C1 segment of cervical spinal cord (tissue), 14 donors: ENCODE results near the gene RETREG3.
A peak's percentile ranks its signal among the peaks of the same experiment; 100 is the strongest.
"Not testable (repeated sequence)": the region's sequence is repeated elsewhere in the genome, so short reads cannot be mapped to it uniquely, and the experiment has no call there.

Source experiments
- DNase-seq, 14 donors: peaks; one replicate each; lab custom pipeline; 2025; lab: John Stamatoyannopoulos, UW

RETREG3 gene

GRCh38 chr17:42553161-42553818 is 55.9 kb downstream of the RETREG3 start:
- DNase-seq: no peak

DNA sequence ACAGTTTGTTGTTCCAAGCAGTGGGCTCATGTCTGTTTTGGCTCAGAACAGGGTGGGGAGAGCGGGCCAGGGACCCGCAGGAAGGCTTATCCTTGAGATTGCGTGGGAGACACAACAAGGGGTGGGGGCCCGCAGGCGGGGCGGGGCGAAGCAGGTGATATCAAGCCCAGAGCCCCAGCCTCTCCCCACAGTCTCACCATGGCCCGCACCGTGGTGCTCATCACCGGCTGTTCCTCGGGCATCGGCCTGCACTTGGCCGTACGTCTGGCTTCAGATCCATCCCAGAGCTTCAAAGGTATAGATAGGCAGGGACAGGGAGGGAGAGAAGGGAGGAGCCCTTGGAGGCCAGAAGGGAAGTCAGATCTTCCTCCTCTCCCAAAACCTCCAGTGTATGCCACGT is 56.4 kb downstream of the RETREG3 start, which contains the start of gene HSD17B1:
Gene HSD17B1 (plus strand): TSS at position 188 of the 400 bp plus-strand sequence. CDS start 11 bp downstream, at position 199.
- not testable (repeated sequence) for DNase-seq

DNA sequence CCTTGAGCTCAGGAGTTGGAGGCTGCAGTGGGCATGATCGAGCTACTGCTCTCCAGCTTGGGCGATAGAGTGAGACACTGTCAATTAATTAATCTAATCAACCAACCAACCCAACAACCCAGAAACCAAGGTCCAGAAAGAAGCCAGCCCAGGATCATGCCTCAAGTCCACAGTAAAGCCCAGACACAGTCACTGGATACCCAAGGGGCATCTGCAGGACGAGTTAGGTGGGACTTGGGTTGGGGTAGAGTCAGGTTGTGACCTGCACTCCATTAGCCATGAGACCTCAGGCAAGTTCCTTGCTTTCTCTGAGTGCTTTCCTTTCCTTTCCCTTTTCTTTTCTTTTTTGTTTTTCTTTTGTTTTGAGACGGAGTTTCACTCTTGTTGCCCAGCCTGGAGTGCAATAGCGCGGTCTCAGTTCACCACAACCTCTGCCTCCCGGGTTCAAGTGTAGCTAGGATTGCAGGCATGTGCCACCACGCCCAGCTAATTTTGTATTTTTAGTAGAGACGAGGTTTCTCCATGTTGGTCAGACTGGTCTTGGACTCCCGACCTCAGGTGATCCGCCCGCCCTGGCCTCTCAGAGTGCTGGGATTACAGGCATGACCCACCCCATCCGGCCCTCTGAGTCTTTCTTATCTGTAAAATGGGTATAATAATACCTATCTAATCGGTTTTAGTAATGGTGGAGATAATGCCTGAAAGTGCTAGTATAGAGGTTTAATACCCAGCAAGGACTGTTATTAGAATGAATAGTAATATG is 60.0 kb downstream of the RETREG3 start:
- DNase-seq: no peak

GRCh38 chr17:42548070-42548837 is 60.9 kb downstream of the RETREG3 start:
- peak in 1 of 14 donors; percentile 48 for DNase-seq

GRCh38 chr17:42547698-42548069 is 61.5 kb downstream of the RETREG3 start:
- no peak for DNase-seq

DNA sequence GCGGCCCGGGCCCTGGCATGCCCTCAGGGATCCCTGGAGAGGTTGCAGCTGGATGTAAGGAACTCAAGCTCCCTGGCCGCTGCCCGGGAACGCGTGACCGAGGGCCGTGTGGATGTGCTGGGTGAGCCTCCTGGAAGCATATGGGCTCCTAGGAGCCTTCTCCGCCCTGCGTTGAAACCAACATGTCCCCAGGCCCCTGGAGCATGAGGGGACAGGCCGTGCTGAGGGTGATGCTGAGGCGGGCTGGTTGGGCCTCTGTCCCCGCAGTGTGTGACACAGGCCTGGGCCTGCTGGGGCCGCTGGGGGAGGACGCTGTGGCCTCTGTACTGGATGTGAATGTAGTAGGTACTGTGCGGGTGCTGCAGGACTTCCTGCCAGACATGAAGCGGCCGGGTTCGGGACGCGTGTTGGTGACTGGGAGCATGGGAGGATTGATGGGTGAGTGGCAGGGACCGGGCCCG is 62.1 kb downstream of the RETREG3 start:
- no peak for DNase-seq

DNA sequence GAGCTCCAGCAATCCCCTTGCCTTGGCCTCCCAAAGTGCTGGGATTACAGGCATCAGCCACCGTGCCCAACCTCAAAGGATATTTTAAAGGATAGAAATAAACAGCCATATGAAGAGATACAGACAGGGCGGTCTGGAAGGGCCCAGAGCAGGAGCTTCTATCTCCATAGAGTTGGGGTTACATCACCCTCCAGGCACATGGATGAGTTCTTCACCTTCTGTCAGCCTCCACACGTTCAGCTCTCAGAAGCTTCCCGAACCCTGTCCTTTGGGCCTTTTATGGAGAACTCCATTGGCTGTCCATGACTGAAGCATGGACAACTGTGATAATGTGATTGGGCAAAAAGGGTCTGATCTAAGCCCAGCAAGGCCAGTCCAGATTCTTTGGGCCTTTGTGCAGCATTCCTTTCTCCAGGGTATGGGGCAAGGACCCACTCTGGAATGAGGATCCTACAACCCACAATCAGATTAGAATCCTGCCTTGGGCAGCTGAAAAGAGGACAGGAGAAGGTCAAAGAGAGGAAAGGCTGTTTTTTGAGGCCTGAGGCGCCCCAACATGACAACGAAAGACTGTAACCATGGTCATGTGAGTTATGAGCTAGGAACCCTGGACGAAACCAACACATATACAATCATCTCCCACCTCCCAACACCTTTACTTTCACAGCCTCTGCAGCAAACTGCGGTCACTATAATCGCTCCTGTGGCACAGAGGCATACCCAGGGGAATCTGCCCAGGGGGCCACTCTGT is 63.2 kb downstream of the RETREG3 start:
- not testable (repeated sequence) for DNase-seq

DNA sequence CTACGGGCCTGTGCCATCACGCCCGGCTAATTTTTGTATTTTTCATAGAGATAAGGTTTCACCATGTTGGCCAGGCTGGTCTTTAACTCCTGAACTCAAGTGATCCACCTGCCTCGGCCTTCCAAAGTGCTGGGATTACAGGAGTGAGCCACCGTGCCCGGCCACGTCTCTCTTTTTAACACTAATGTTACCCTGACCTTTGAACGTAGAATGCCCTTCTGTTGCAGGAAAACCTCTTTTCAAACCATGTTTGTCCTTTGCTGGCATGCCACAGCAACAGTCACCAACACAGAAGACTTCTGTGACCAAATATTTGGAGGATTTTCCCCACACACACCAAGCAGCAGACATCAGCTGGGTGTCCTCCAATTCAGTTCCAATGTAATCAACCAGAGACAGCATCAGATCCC is 64.3 kb downstream of the RETREG3 start:
- DNase-seq: no peak

- DNase-seq: peak in 4 of 14 donors; percentile 17 to 45 (median 21)
Measured at GRCh38 chr17:42543190-42544079, 65.7 kb downstream of the RETREG3 start.

DNA sequence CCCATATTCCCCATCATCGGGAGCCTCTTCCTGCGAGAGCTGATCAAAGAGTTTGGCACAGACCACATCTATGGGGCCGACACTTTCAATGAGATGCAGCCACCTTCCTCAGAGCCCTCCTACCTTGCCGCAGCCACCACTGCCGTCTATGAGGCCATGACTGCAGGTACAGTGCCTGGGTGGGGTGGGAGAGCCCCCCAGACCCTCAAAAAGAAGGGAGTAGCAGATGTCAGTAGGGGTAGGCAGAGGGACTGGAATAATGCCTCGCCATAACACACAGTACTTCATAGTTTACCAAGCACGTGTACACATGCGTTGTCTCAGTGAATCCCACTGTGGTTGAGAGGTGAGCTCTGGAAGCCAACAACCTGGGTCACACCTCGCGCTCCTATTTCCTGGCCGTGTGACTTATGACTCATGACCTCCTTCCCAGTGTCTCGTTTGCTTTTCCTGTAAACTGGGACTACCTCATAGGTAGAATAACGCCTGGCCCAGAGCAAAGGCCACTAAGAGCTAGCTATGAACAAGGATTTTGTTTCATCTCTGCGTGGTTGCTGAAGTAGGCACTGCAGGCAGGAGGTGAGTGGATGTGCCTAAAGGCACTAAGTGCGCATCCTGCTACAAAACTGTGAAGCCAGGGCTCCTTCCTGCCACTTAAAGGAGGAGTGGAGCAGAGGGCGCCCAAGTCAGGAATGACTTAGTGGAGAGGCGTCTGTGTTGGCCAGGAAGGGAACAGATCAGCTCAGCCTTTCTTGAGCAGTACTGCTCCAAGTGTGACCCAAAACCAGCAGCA is 67.9 kb downstream of the RETREG3 start:
- no peak for DNase-seq

DNA sequence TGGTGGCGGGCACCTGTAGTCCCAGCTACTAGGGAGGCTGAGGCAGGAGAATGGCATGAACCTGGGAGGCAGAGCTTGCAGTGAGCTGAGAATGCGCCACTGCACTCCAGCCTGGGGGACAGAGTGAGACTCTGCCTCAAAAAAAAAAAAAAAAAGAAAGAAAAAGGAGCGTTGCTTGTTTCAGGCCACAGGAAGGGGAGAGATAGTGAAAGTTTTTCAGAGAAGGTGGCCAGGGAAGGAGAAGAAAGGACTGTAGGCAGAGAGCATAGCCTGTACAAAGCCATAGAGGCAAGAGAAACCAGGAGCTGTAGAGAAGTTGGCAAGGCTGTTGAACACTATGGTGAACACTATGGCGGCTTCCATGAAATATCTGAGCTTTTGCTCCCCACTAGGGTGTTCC is 68.6 kb downstream of the RETREG3 start:
- not testable (repeated sequence) for DNase-seq

- DNase-seq: no peak
Measured at GRCh38 chr17:42538482-42538881, 70.7 kb downstream of the RETREG3 start.

DNA sequence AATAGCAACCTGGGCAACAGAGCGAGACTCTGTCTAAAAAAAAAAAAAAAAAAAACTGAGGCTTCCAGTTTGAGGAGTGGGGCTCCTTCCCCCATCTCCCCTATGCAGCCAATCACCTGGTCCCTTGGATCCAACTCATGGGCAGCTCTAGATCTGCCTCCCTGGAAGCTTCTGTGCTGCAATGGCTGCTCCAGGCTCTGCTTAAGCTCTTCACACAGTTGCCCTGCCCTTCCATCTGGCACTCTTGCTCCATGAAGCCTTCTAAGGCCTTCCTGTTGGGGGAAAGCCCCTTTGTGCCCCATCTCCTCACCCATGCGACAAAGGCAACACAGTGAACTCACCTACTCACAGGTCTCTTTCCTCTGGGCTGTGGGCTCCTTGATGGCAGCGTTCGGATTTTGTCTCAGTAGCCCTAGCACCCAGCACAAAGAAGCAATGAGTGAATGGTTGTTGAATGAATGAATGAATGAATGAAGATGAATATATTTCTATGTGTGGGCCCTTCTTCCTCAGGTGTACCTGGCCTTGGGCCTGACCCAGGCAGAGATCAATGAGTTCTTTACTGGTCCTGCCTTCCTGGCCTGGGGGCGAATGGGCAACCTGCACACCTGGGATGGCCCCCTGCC is 71.2 kb downstream of the RETREG3 start:
- no peak for DNase-seq

GRCh38 chr17:42537156-42537805 is 71.9 kb downstream of the RETREG3 start:
- no peak for DNase-seq

DNA sequence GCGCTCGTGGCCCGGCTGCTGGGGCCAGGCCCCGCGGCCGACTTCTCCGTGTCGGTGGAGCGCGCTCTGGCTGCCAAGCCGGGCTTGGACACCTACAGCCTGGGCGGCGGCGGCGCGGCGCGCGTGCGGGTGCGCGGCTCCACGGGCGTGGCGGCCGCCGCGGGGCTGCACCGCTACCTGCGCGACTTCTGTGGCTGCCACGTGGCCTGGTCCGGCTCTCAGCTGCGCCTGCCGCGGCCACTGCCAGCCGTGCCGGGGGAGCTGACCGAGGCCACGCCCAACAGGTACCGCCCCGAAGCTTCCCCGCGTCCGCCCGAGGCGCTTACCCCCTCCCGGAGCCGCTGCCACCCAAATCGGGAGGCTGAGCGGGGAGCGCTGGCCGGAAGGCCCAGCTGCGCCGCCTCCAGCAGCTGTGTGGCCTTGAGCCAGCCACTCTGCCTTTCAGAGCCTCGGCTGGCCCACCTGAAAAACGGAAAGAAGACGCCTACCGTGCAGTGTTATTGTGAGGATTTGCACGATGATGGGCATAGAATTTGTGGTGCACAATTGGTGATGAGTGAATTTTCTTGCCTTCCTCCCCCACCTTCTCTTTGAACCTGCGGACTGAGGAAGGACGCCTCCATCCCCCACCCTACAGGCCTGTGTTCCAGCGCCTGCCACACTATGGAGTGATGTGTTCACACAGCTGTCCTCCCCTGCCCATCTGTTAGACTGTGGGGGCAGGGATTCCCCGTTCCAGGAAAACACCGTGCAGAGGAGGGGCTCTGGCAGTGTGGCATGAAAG is 72.6 kb downstream of the RETREG3 start:
- DNase-seq: peak in 11 of 14 donors; percentile 46 to 83 (median 68)

DNA sequence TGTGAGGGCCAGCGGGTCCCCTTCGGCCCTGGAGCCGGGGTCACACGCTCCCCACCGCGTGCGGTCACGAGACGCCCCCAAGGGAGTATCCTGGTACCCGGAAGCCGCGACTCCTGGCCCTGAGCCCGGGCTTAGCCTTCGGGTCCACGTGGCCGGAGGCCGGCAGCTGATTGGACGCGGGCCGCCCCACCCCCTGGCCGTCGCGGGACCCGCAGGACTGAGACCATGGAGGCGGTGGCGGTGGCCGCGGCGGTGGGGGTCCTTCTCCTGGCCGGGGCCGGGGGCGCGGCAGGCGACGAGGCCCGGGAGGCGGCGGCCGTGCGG is 73.2 kb downstream of the RETREG3 start, which contains the start of gene NAGLU:
Gene NAGLU (plus strand): TSS at position 194 of the 324 bp plus-strand sequence. CDS start 32 bp downstream, at position 226.
- DNase-seq: peak; percentile 57 to 98 (median 92)

DNA sequence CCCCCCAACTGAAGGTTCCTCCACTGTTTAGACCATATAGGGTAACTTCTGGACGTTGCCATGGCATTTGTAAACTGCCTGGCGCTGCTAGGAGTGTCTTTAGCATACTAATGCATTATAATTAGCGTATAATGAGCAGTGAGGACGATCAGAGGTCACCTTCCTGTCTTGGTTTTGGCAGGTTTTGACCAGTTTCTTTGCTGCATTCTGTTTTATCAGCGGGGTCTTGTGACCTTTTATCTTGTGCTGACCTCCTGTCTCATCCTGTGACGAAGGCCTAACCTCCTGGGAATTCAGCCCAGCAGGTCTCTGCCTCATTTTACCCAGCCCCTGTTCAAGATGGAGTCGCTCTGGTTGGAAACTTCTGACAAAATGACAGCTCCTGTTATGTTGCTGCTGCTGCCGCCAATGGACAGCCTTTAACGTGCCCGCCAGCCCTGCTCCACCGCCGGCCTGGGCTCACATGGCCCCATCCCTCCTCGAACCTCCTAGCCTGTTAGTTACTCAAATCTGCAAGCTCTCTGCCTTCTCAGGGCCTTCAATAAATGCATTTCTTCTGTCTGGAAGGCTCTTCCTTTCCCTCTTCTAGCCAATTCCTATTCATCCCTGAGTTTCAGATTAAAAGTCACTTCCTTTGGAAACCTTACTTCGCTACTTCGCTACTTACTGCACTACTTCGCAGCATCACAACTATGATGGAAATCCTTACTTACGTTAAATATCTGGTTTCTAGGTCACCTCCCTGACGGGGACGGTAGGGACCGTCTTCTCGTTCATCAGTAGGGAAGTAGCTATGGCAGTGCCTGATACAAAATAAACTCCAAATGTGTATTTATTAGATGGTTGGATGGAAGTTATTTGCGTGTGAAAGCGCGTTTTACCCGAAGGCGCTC is 73.8 kb downstream of the RETREG3 start:
- peak in 6 of 14 donors; percentile 8 to 54 (median 35) for DNase-seq
